OCI-LY7 (cell line): ENCODE measurements around the gene SHMT1. TPM values are rescaled to one million over a fixed set of nuclear protein-coding genes. Genes with fewer than 3 reads are reported as not detected.

Experiments
- BruUV-seq: library from RNA; stranded (reverse); fragments of 400-500 nt; replicated peaks from 2 replicates; lab custom pipeline; 2021; lab: Mats Ljungman, UMichigan
- CTCF ChIA-PET: fragments of 300-600 bp; sonication (Branson Sonifier 250); formaldehyde crosslinking; loops from one replicate; lab custom pipeline; 2022; ENCODE audit warnings: antibody characterized with exemption; ENCODE audit not compliant: unreplicated experiment; lab: Charles Lee
- POLR2A ChIA-PET: fragments of 300-600 bp; sonication (Branson Sonifier 250); formaldehyde crosslinking; loops from one replicate; lab custom pipeline; 2022; ENCODE audit warnings: antibody characterized with exemption; lab: Charles Lee
- DNase-seq: peaks from one replicate; pipeline ENCODE4 v3.0.0-alpha.2; 2015; ENCODE audit warnings: low spot score
- H2AFZ ChIP-seq: fragments of 200-600 bp; sonication (generic), shearing (Covaris generic); 2 replicates; pipeline ENCODE4 v1.6.1; 2014; ENCODE audit warnings: mild to moderate bottlenecking, antibody characterized with exemption, low read length, moderate library complexity
- H3K27ac ChIP-seq: fragments of 200-600 bp; sonication (generic); 2 replicates; pipeline ENCODE4 v1.5.1; 2014; ENCODE audit warnings: mixed run types, low read depth, mild to moderate bottlenecking, moderate library complexity, low read length, inconsistent platforms; ENCODE audit not compliant: poor library complexity, severe bottlenecking
- H3K36me3 ChIP-seq: fragments of 200-600 bp; sonication (generic); 2 replicates; pipeline ENCODE4 v1.6.1; 2014; ENCODE audit warnings: mild to moderate bottlenecking, antibody characterized with exemption, low read length, moderate library complexity, mixed read lengths; ENCODE audit not compliant: insufficient read depth
- H3K4me1 ChIP-seq: fragments of 200-600 bp; sonication (generic); 2 replicates; pipeline ENCODE4 v1.5.1; 2014; ENCODE audit warnings: mild to moderate bottlenecking, low read length; ENCODE audit not compliant: insufficient read depth, poor library complexity, severe bottlenecking
- H3K4me2 ChIP-seq: fragments of 200-600 bp; sonication (generic); 2 replicates; pipeline ENCODE4 v1.6.1; 2014; ENCODE audit warnings: mild to moderate bottlenecking, low read length
- H3K4me3 ChIP-seq: fragments of 200-600 bp; sonication (generic); 2 replicates; pipeline ENCODE4 v1.5.1; 2014; ENCODE audit warnings: mild to moderate bottlenecking, low read depth, low read length; ENCODE audit not compliant: poor library complexity, severe bottlenecking
- H3K79me2 ChIP-seq: fragments of 200-600 bp; sonication (generic); 2 replicates; pipeline ENCODE4 v1.6.1; 2016; ENCODE audit warnings: low read depth, mild to moderate bottlenecking, low read length, moderate library complexity, mixed read lengths; ENCODE audit not compliant: insufficient read depth
- H3K9me2 ChIP-seq: fragments of 200-600 bp; sonication (generic); 2 replicates; pipeline ENCODE4 v1.6.1; 2016; ENCODE audit warnings: mild to moderate bottlenecking, low read length, mixed read lengths; ENCODE audit not compliant: insufficient read depth
- H3K9me3 ChIP-seq: fragments of 200-600 bp; sonication (generic); 2 replicates; pipeline ENCODE4 v1.6.1; 2014; ENCODE audit warnings: mild to moderate bottlenecking, mixed run types, low read length, mixed read lengths
- H4K20me1 ChIP-seq: fragments of 200-600 bp; sonication (generic); 2 replicates; pipeline ENCODE4 v1.6.1; 2014; ENCODE audit warnings: mild to moderate bottlenecking, antibody characterized with exemption, low read length, moderate library complexity, mixed read lengths; ENCODE audit not compliant: insufficient read depth
- EZH2phosphoT487 ChIP-seq: fragments of 200-600 bp; sonication (generic); IDR thresholded peaks from 2 replicates; pipeline ENCODE4 v1.6.1; 2018; ENCODE audit warnings: low read depth, borderline replicate concordance, mild to moderate bottlenecking, mixed run types, antibody characterized with exemption, low read length, moderate library complexity, mixed read lengths
- intact Hi-C: fragments of 100-400 bp; cut with micrococcal nuclease; formaldehyde crosslinking; loops from one replicate; pipeline ENCODE4 v1.10.0; 2022; ENCODE audit not compliant: unreplicated experiment
- total RNA-seq, 2 experiments: library from RNA; depleted of rRNA in 1 of 2; stranded (reverse); fragments of >200 nt in 1 of 2; shearing (Covaris generic) in 1 of 2; gene quantifications; 2 replicates each; pipeline ENCODE4 v1.2.3, GENCODE V29; 2014 to 2022
- TF ChIP-seq, protein P1 (sequence below): fragments of 200-600 bp; sonication (generic); conservative IDR thresholded peaks from 2 replicates; pipeline ENCODE4 v1.5.1; 2014; ENCODE audit warnings: mild to moderate bottlenecking, antibody characterized with exemption, low read length, moderate library complexity, mixed read lengths

SHMT1 gene
- total RNA-seq, 2 experiments from 2014 or later, result 66.5 to 101 TPM

DNA sequence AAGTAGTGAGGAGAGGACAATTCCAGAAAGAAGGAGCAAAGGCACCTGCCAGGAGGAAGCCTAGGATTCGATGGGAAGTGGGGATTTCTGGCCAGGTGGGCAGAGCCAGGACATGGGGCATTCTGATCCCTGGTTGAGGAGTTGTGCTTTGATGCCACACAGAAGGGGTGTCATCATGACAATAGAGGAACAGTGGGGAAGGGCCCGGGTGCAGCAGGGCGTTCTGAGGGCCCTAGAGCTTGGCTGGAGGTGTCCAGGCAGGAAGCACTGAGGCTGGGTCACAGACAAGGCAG is 18.5 kb upstream of the SHMT1 start:
- H3K4me3 ChIP-seq, result no peak overlapping the region
- no peak overlapping the region for H3K4me2 ChIP-seq
- H2AFZ ChIP-seq, result no peak overlapping the region
- H3K9me3 ChIP-seq, result no peaks in the 10 kb centered on the region
- H3K4me1 ChIP-seq, result no peaks in the 10 kb centered on the region
- DNase-seq, result no peak
- ChIA-PET POLR2A (no interaction called here), CTCF (no interaction called here)
- no peaks in the 10 kb centered on the region for H4K20me1 ChIP-seq
- no peaks in the 10 kb centered on the region for H3K36me3 ChIP-seq
- no peaks in the 10 kb centered on the region for H3K79me2 ChIP-seq
- no peak for TF ChIP-seq EZH2phosphoT487
- no peaks in the 10 kb centered on the region for H3K9me2 ChIP-seq
- intact Hi-C loops, result no loop called here
- H3K27ac ChIP-seq, result no peak overlapping the region
- no TSS peak for BruUV-seq

DNA sequence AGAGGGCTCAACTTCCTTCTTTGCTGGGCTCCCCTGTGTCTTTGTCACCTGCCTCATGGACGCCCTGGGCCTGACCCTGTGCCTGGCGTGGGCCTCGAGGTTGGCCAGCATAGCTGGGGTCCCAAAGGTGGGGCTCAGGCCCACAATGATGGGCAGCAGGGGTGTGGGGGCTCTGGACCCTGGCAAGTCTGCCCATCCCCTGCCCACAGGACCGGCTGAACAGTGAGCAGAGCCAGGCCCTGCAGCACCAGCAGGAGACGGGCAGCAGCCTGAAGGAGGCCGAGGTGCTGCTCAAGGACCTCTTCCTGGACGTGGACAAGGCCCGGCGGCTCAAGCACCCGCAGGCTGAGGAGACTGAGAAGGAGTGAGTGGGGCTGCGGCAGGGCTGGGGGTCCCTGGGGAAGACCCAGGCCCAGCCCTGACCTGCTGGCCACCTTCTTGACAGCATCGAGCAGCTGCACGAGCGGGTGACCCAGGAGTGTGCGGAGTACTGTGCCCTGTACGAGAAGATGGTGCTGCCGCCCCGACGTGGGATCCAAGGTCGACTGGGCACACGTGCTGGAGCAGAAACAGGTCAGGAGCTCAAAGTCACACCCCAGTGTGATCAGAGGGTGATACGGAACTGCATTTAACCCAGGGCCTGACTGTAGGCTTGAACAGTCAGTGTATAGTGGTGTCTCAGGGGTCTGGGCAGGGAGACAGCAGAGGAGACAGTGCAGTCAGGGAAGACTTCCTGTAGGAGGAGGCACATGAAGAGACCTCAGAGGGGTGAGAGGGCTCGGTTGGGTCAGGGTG is 18.0 kb upstream of the SHMT1 start:
- CTCF ChIA-PET, result no interaction called here
- POLR2A ChIA-PET, result no interaction called here
- no peak for DNase-seq
- H3K36me3 ChIP-seq, result no peaks in the 10 kb centered on the region
- H3K9me2 ChIP-seq, result no peaks in the 10 kb centered on the region
- no peaks in the 10 kb centered on the region for H3K9me3 ChIP-seq
- H3K79me2 ChIP-seq, result no peaks in the 10 kb centered on the region
- no peak overlapping the region for H3K27ac ChIP-seq
- H3K4me3 ChIP-seq, result no peak overlapping the region
- H3K4me2 ChIP-seq, result no peak overlapping the region
- intact Hi-C loops, result no loop called here
- H4K20me1 ChIP-seq, result no peaks in the 10 kb centered on the region
- no peak for TF ChIP-seq EZH2phosphoT487
- TF ChIP-seq, protein P1, sequence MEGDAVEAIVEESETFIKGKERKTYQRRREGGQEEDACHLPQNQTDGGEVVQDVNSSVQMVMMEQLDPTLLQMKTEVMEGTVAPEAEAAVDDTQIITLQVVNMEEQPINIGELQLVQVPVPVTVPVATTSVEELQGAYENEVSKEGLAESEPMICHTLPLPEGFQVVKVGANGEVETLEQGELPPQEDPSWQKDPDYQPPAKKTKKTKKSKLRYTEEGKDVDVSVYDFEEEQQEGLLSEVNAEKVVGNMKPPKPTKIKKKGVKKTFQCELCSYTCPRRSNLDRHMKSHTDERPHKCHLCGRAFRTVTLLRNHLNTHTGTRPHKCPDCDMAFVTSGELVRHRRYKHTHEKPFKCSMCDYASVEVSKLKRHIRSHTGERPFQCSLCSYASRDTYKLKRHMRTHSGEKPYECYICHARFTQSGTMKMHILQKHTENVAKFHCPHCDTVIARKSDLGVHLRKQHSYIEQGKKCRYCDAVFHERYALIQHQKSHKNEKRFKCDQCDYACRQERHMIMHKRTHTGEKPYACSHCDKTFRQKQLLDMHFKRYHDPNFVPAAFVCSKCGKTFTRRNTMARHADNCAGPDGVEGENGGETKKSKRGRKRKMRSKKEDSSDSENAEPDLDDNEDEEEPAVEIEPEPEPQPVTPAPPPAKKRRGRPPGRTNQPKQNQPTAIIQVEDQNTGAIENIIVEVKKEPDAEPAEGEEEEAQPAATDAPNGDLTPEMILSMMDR, result no peak
- no TSS peak for BruUV-seq
- H2AFZ ChIP-seq, result no peak overlapping the region
- no peaks in the 10 kb centered on the region for H3K4me1 ChIP-seq

DNA sequence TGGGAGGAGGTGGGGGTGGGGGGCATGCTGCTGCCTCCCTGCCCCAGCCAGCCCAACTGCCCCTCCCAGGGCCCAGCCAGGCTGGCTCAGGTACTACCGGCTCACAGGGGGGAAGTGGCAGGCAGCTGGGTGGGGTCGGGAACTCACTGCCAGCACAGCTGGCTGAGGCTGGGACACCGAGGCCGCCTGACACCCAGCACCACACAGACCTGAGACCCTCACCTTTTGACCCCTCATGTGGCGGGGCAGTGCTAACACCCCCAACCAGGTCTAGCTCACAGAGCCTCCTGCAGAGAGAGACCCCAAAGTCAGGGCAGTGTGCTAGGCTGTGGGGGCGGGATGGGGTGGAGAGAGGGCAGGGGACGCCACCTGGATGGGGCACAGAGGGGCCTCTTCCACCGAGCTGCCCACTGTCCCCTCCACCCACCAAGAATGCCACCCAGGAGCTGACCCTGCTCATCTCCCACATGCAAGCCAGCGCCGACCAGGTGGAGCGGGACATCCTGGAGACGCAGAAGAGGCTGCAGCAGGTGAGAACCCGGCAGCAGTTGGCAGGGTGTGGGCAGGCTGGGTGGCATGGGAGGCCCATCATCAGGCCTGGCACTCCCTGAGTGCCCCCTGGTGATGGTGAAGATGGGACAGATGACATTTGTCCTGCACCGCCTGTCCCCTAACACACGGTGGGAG is 17.3 kb upstream of the SHMT1 start:
- no TSS peak for BruUV-seq
- no peak overlapping the region for H3K27ac ChIP-seq
- H3K9me3 ChIP-seq, result no peaks in the 10 kb centered on the region
- H3K4me2 ChIP-seq, result no peak overlapping the region
- intact Hi-C loops, result no loop called here
- no peak for TF ChIP-seq EZH2phosphoT487
- TF ChIP-seq, protein P1, result no peak
- H3K9me2 ChIP-seq, result no peaks in the 10 kb centered on the region
- ChIA-PET POLR2A (no interaction called here), CTCF (interaction anchor here (0.6 kb wide), 1 partner anchor 213 kb away, joined by 8 read pairs; no protein-coding TSS in a partner anchor)
- H2AFZ ChIP-seq, result no peak overlapping the region
- H3K36me3 ChIP-seq, result no peaks in the 10 kb centered on the region
- no peak overlapping the region for H3K4me3 ChIP-seq
- no peaks in the 10 kb centered on the region for H3K79me2 ChIP-seq
- no peaks in the 10 kb centered on the region for H4K20me1 ChIP-seq
- H3K4me1 ChIP-seq, result no peaks in the 10 kb centered on the region
- DNase-seq, result no peak
